Esophagus muscularis mucosa (tissue), 3 donors: Measurements from ENCODE around the gene CASKIN1.

Experiments
- POLR2A ChIP-seq: fragments of 450-650 bp; IDR thresholded peaks from one replicate; pipeline ENCODE4 v1.6.1; 2017; ENCODE audit warnings: antibody characterized with exemption, moderate library complexity, mild to moderate bottlenecking, low read depth
- TF ChIP-seq, protein P1 (sequence below), 3 experiments: fragments of 200-600 bp in 2 of 3; fragments of 450-650 bp in 1 of 3; sonication (generic) in 2 of 3; IDR thresholded peaks; one replicate each; pipeline ENCODE4 v1.5.1; 2017 to 2019; ENCODE audit warnings: antibody characterized with exemption in 3 of 3, mild to moderate bottlenecking in 2 of 3, moderate library complexity in 1 of 3

DNA sequence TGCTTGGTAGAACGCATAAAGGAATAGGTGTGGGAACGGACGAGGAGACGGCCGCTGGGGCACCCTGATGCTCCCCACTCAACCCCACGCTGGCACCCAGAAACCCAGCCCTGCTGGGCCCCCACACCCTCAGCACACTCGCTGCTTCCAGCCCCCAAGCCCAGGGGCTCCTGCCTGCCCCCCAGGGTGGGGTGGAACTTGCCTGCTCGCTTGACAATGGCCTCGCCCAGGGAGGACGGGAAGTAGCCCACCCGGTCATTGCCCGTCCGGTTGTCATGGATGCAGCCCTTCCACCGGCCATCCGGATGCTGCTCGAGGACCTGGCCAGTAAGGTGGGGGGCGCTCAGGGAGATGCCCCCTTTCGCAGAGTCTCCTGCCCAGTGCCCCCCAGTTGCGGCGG is 9.9 kb downstream of the CASKIN1 start:
- TF ChIP-seq POLR2A, result no peak
- TF ChIP-seq, protein P1, sequence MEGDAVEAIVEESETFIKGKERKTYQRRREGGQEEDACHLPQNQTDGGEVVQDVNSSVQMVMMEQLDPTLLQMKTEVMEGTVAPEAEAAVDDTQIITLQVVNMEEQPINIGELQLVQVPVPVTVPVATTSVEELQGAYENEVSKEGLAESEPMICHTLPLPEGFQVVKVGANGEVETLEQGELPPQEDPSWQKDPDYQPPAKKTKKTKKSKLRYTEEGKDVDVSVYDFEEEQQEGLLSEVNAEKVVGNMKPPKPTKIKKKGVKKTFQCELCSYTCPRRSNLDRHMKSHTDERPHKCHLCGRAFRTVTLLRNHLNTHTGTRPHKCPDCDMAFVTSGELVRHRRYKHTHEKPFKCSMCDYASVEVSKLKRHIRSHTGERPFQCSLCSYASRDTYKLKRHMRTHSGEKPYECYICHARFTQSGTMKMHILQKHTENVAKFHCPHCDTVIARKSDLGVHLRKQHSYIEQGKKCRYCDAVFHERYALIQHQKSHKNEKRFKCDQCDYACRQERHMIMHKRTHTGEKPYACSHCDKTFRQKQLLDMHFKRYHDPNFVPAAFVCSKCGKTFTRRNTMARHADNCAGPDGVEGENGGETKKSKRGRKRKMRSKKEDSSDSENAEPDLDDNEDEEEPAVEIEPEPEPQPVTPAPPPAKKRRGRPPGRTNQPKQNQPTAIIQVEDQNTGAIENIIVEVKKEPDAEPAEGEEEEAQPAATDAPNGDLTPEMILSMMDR (IDR thresholded peaks at IDR 0.05), result no peak
